ENCODE data around the gene PDZRN4. TPM values are rescaled to one million over a fixed set of nuclear protein-coding genes. Genes with fewer than 3 reads are reported as not detected.

Gene PDZRN4
- total RNA-seq, 1 donor from 2014 or later = 2.3 TPM

- H3K27me3 Mint-ChIP-seq = peaks cover 10% of the 10 kb centered on the region
- H3K4me3 Mint-ChIP-seq = no peak overlapping the region
- no peak for DNase-seq (ENCODE audit: extremely low spot score, unreplicated experiment)
- no peaks in the 10 kb centered on the region for H3K9me3 Mint-ChIP-seq
- no peaks in the 10 kb centered on the region for H3K36me3 Mint-ChIP-seq
- H3K27ac Mint-ChIP-seq = no peak overlapping the region
- peaks cover 5% of the 10 kb centered on the region for H3K4me1 Mint-ChIP-seq (ENCODE audit: unreplicated experiment)
- TF ChIP-seq, protein P1, sequence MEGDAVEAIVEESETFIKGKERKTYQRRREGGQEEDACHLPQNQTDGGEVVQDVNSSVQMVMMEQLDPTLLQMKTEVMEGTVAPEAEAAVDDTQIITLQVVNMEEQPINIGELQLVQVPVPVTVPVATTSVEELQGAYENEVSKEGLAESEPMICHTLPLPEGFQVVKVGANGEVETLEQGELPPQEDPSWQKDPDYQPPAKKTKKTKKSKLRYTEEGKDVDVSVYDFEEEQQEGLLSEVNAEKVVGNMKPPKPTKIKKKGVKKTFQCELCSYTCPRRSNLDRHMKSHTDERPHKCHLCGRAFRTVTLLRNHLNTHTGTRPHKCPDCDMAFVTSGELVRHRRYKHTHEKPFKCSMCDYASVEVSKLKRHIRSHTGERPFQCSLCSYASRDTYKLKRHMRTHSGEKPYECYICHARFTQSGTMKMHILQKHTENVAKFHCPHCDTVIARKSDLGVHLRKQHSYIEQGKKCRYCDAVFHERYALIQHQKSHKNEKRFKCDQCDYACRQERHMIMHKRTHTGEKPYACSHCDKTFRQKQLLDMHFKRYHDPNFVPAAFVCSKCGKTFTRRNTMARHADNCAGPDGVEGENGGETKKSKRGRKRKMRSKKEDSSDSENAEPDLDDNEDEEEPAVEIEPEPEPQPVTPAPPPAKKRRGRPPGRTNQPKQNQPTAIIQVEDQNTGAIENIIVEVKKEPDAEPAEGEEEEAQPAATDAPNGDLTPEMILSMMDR (conservative IDR thresholded peaks at IDR 0.05) = no peak
Measured at GRCh38 chr12:41205070-41205709, 17.1 kb downstream of the PDZRN4 start.

GRCh38 chr12:41206298-41206697 is 18.2 kb downstream of the PDZRN4 start:
- no peak for DNase-seq (ENCODE audit: extremely low spot score, unreplicated experiment)
- Mint-ChIP-seq H3K27ac (no peak overlapping the region), H3K4me3 (no peak overlapping the region), H3K27me3 (peaks cover 8% of the 10 kb centered on the region), H3K4me1 (ENCODE audit: unreplicated experiment) (peaks cover 5% of the 10 kb centered on the region), H3K9me3 (no peaks in the 10 kb centered on the region), H3K36me3 (no peaks in the 10 kb centered on the region)
- TF ChIP-seq, protein P1 (conservative IDR thresholded peaks at IDR 0.05) = no peak

DNA sequence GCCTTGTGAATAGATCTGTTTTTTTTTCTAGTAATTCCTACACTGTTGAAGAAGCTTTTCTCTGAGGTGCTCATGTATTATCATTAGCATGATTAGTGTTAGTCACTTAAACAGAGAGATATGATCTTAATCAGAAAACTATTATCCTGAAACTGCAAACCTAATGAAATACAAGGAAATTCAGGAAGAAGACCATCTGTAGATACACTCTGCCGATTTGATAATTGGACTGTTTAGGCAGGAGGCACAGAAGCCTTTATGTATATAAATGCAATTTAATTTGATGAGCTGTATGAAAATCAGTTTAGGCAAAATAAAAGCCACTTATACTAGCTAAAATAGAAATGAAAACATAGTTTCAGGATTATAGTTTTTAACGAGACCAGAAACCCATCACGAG is 23.3 kb downstream of the PDZRN4 start:
- TF ChIP-seq, protein P1 (conservative IDR thresholded peaks at IDR 0.05) = no peak
- no peaks in the 10 kb centered on the region for H3K9me3 Mint-ChIP-seq
- no peak overlapping the region for H3K4me3 Mint-ChIP-seq
- no peaks in the 10 kb centered on the region for H3K27me3 Mint-ChIP-seq
- no peaks in the 10 kb centered on the region for H3K36me3 Mint-ChIP-seq
- no peaks in the 10 kb centered on the region for H3K4me1 Mint-ChIP-seq (ENCODE audit: unreplicated experiment)
- no peak for DNase-seq (ENCODE audit: extremely low spot score, unreplicated experiment)
- no peak overlapping the region for H3K27ac Mint-ChIP-seq

GRCh38 chr12:41212625-41213024 is 24.5 kb downstream of the PDZRN4 start:
- TF ChIP-seq, protein P1 (conservative IDR thresholded peaks at IDR 0.05) = no peak
- Mint-ChIP-seq H3K4me3 (no peak overlapping the region), H3K4me1 (ENCODE audit: unreplicated experiment) (peaks cover 2% of the 10 kb centered on the region), H3K27ac (no peak overlapping the region), H3K27me3 (no peaks in the 10 kb centered on the region), H3K36me3 (no peaks in the 10 kb centered on the region), H3K9me3 (no peaks in the 10 kb centered on the region)
- DNase-seq (ENCODE audit: extremely low spot score, unreplicated experiment) = no peak

DNA sequence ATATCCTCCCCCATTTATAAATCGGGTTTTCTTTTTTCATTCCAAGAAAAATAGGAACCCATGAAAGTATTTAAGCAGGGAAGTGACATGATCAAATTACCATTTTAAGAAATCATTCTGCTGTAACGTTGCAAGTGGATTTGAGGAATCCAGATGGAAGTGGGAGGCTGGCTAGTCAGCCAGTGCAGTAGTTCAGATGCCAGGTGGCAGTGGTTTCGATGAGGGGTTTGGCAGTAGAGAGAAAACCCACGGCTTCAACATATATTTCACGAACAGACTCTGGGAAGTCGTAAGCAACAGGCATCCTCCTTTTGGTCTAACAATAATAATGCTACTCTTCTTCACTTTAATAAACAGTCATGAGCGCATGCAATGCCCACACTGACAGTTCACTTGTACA is 25.0 kb downstream of the PDZRN4 start:
- no peaks in the 10 kb centered on the region for H3K9me3 Mint-ChIP-seq
- H3K4me1 Mint-ChIP-seq (ENCODE audit: unreplicated experiment) = peaks cover 4% of the 10 kb centered on the region
- no peak for DNase-seq (ENCODE audit: extremely low spot score, unreplicated experiment)
- TF ChIP-seq, protein P1 (conservative IDR thresholded peaks at IDR 0.05) = no peak
- no peaks in the 10 kb centered on the region for H3K27me3 Mint-ChIP-seq
- H3K4me3 Mint-ChIP-seq = no peak overlapping the region
- H3K36me3 Mint-ChIP-seq = no peaks in the 10 kb centered on the region
- no peak overlapping the region for H3K27ac Mint-ChIP-seq
